Panc1 (cell line): ENCODE data around the gene CACNG7.

Source experiments
- POLR2AphosphoS5 ChIP-seq: IDR thresholded peaks from 2 replicates; pipeline ENCODE4 v1.6.1; 2012; ENCODE audit warnings: mild to moderate bottlenecking, low read depth, low read length, moderate library complexity
- TF ChIP-seq, protein P1 (sequence below): fragments of 450-650 bp; IDR thresholded peaks from 2 replicates; pipeline ENCODE4 v1.5.1; 2017; ENCODE audit warnings: mild to moderate bottlenecking

DNA sequence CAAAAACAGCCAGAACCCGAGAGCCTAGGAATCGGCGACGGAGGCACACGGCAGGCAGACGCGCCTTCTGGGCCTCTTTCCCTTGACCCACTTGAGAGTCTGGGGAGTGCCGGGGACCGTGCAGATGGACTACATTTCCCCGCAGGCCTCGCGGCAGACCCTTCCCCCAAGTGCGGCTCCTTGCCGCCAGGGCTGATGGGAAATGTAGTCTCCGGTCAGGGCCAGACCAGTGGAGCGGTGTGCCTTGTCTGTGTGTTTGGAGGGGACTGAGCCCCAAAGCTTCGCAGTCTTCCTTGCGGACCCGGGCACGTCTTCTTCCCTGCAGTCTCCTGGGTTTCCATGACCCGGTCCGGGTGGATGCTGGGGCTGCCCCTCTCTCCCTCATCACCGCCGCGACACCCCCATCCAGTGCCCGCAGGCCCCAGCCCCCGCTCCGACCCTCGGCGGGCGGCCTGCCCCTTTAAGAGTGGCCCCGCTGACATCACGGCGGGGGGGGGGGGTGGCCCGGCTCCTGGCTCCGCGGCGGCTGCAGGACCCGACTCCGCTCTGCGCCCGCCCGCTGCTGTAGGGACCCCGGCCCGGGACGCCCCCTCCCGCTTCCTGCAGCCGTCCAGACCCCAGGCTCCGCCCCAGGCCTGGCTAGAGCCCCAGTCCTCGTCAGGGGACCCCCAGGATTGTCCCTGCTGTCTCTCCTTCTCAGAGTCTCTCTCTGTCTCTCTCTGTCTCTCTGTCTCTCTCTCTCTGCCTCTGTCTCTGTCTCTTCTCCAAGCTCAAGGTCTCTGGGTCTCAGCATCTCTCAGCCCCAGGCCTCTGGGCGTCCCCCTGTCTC lies 758 bp upstream of the CACNG7 start:
- TF ChIP-seq, protein P1, sequence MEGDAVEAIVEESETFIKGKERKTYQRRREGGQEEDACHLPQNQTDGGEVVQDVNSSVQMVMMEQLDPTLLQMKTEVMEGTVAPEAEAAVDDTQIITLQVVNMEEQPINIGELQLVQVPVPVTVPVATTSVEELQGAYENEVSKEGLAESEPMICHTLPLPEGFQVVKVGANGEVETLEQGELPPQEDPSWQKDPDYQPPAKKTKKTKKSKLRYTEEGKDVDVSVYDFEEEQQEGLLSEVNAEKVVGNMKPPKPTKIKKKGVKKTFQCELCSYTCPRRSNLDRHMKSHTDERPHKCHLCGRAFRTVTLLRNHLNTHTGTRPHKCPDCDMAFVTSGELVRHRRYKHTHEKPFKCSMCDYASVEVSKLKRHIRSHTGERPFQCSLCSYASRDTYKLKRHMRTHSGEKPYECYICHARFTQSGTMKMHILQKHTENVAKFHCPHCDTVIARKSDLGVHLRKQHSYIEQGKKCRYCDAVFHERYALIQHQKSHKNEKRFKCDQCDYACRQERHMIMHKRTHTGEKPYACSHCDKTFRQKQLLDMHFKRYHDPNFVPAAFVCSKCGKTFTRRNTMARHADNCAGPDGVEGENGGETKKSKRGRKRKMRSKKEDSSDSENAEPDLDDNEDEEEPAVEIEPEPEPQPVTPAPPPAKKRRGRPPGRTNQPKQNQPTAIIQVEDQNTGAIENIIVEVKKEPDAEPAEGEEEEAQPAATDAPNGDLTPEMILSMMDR = no peak
- no peak for TF ChIP-seq POLR2AphosphoS5
